ENCODE data around the gene SH3BGR.

The SH3BGR gene

GRCh38 chr21:39502631-39503030 is 50.9 kb downstream of the SH3BGR start:
- TF ChIP-seq GABPA (IDR thresholded peaks at IDR 0.05; ENCODE audit: low read depth) (no peak), POLR2AphosphoS5 (IDR thresholded peaks at IDR 0.05; ENCODE audit: low read depth) (no peak), SPI1 (IDR thresholded peaks at IDR 0.05; ENCODE audit: borderline replicate concordance, low read depth) (no peak), CTCF (IDR thresholded peaks at IDR 0.05; ENCODE audit: insufficient read depth, low read length) (no peak), REST (IDR thresholded peaks at IDR 0.05; ENCODE audit: insufficient replicate concordance, low read depth) (no peak)

GRCh38 chr21:39503123-39503762 is 51.5 kb downstream of the SH3BGR start:
- TF ChIP-seq CTCF (IDR thresholded peaks at IDR 0.05; ENCODE audit: insufficient read depth, low read length): no peak
- TF ChIP-seq GABPA (IDR thresholded peaks at IDR 0.05; ENCODE audit: low read depth): peak; percentile 66
- TF ChIP-seq SPI1 (IDR thresholded peaks at IDR 0.05; ENCODE audit: borderline replicate concordance, low read depth): 0 out of 2 replicates have a peak, but pooled peaks have one; percentile 40
- H3K27ac ChIP-seq (replicated peaks): peak overlapping the region; percentile 56
- H3K27me3 ChIP-seq (ENCODE audit: insufficient read depth, poor library complexity, severe bottlenecking): no peaks in the 10 kb centered on the region
- DNase-seq (ENCODE audit: low read depth in 1 of 2, low spot score in 1 of 2): peak in 1 of 2 experiments; percentile 41
- no peak overlapping the region for H3K4me3 ChIP-seq (replicated peaks; ENCODE audit: insufficient read depth, low read length)

More at GRCh38 chr21:39502631-39503030, 50.9 kb downstream of the SH3BGR start:
- H3K4me3 ChIP-seq (replicated peaks; ENCODE audit: insufficient read depth, low read length): no peak overlapping the region
- peak overlapping the region; percentile 56 for H3K27ac ChIP-seq (replicated peaks)
- DNase-seq (ENCODE audit: low read depth in 1 of 2, low spot score in 1 of 2): no peak
- H3K27me3 ChIP-seq (ENCODE audit: insufficient read depth, poor library complexity, severe bottlenecking): no peaks in the 10 kb centered on the region

GRCh38 chr21:39504230-39504629 is 52.5 kb downstream of the SH3BGR start:
- no peak overlapping the region for H3K27ac ChIP-seq (replicated peaks)
- no peaks in the 10 kb centered on the region for H3K27me3 ChIP-seq (ENCODE audit: insufficient read depth, poor library complexity, severe bottlenecking)
- DNase-seq (ENCODE audit: low read depth in 1 of 2, low spot score in 1 of 2): no peak
- H3K4me3 ChIP-seq (replicated peaks; ENCODE audit: insufficient read depth, low read length): no peak overlapping the region
- TF ChIP-seq GABPA (IDR thresholded peaks at IDR 0.05; ENCODE audit: low read depth): no peak
- TF ChIP-seq POLR2AphosphoS5 (IDR thresholded peaks at IDR 0.05; ENCODE audit: low read depth): no peak
- TF ChIP-seq SPI1 (IDR thresholded peaks at IDR 0.05; ENCODE audit: borderline replicate concordance, low read depth): no peak
- TF ChIP-seq CTCF (IDR thresholded peaks at IDR 0.05; ENCODE audit: insufficient read depth, low read length): no peak
- TF ChIP-seq REST (IDR thresholded peaks at IDR 0.05; ENCODE audit: insufficient replicate concordance, low read depth): no peak

GRCh38 chr21:39510240-39510639 is 58.5 kb downstream of the SH3BGR start:
- Histone ChIP-seq H3K4me3 (replicated peaks; ENCODE audit: insufficient read depth, low read length) (no peak overlapping the region), H3K27me3 (ENCODE audit: insufficient read depth, poor library complexity, severe bottlenecking) (peaks cover 2% of the 10 kb centered on the region), H3K27ac (replicated peaks) (no peak overlapping the region)
- no peak for DNase-seq (ENCODE audit: low read depth in 1 of 2, low spot score in 1 of 2)
- TF ChIP-seq REST (IDR thresholded peaks at IDR 0.05; ENCODE audit: insufficient replicate concordance, low read depth): no peak
- no peak for TF ChIP-seq SPI1 (IDR thresholded peaks at IDR 0.05; ENCODE audit: borderline replicate concordance, low read depth)
- TF ChIP-seq POLR2AphosphoS5 (IDR thresholded peaks at IDR 0.05; ENCODE audit: low read depth): no peak
- TF ChIP-seq GABPA (IDR thresholded peaks at IDR 0.05; ENCODE audit: low read depth): no peak
- no peak for TF ChIP-seq CTCF (IDR thresholded peaks at IDR 0.05; ENCODE audit: insufficient read depth, low read length)

All from HL-60 (cell line).